ENCODE measurements around the gene MEIOB. TPM values are rescaled to one million over a fixed set of nuclear protein-coding genes. Genes with fewer than 3 reads are reported as not detected.

The MEIOB gene
- total RNA-seq, 3 donors from 2014 or later: not detected

DNA sequence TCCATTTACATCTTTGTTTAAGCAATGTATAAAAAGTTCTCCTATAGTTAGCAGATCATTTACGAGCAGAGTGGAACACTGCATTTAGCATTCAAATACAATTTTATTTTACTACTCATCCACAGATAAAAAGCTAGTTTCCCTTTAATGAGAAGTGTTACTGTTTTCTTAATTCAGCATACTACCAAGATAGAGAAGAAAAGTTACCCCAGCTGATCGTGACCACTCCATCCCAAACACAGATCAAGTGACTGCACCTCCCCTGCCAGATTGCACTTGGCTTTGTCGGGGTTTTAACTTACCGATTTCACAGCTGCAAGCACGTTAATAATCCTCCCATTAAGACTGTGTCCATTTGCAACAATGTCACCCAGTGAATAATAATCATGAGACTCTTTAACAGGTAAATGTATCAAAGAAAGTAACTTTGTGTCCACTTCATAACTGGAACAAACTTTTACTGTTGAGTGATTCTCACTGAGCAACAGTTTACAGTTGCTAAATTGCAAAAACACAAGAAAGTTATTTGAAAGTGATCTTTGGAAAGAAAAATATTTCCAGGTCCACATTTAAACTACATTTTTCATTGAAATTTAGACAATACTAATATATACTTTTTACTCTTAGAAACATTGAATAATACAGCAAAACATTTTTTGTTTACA, 14.4 kb downstream of the MEIOB start:
- Histone ChIP-seq H3K4me1 (ENCODE audit: low read depth) (no peaks in the 10 kb centered on the region), H3K36me3 (ENCODE audit: low read depth) (no peaks in the 10 kb centered on the region), H3K4me3 (no peak overlapping the region), H3K9me3 (no peaks in the 10 kb centered on the region)
- TF ChIP-seq, protein P1, sequence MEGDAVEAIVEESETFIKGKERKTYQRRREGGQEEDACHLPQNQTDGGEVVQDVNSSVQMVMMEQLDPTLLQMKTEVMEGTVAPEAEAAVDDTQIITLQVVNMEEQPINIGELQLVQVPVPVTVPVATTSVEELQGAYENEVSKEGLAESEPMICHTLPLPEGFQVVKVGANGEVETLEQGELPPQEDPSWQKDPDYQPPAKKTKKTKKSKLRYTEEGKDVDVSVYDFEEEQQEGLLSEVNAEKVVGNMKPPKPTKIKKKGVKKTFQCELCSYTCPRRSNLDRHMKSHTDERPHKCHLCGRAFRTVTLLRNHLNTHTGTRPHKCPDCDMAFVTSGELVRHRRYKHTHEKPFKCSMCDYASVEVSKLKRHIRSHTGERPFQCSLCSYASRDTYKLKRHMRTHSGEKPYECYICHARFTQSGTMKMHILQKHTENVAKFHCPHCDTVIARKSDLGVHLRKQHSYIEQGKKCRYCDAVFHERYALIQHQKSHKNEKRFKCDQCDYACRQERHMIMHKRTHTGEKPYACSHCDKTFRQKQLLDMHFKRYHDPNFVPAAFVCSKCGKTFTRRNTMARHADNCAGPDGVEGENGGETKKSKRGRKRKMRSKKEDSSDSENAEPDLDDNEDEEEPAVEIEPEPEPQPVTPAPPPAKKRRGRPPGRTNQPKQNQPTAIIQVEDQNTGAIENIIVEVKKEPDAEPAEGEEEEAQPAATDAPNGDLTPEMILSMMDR (IDR thresholded peaks at IDR 0.05): no peak
- intact Hi-C loops (cut with DNase I, micrococcal nuclease): no loop called here
- DNase-seq: no peak
- no peak for ATAC-seq

DNA sequence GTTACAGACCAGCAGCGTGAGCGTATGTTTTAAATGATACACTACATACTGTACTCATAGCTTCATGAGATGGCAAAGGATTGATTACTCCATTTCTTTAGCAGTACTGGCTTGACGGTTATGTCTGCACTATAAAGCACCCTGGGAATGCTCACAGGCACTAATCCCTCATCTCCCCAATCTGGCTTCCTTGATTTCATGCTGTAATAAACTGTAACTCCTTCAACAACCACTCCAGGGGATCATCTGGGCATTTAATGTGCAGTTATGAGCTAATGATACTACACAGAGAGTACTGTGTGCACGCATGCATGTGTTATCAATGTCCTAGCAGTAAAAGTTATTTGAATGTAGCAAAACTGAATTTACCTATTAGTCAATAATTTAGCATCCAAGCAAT, 20.2 kb downstream of the MEIOB start:
- H3K9me3 ChIP-seq: no peaks in the 10 kb centered on the region
- no peaks in the 10 kb centered on the region for H3K36me3 ChIP-seq (ENCODE audit: low read depth)
- no peak overlapping the region for H3K4me3 ChIP-seq
- TF ChIP-seq, protein P1 (IDR thresholded peaks at IDR 0.05): no peak
- H3K4me1 ChIP-seq (ENCODE audit: low read depth): no peaks in the 10 kb centered on the region
- ATAC-seq: no peak
- no peak for DNase-seq
- intact Hi-C loops (cut with DNase I, micrococcal nuclease): no loop called here

GRCh38 chr16:1850981-1851380, 21.0 kb downstream of the MEIOB start:
- intact Hi-C loops (cut with DNase I, micrococcal nuclease): no loop called here
- H3K4me3 ChIP-seq: no peak overlapping the region
- ATAC-seq (no peak), DNase-seq (no peak)
- H3K4me1 ChIP-seq (ENCODE audit: low read depth): no peaks in the 10 kb centered on the region
- H3K36me3 ChIP-seq (ENCODE audit: low read depth): no peaks in the 10 kb centered on the region
- TF ChIP-seq, protein P1 (IDR thresholded peaks at IDR 0.05): no peak
- H3K9me3 ChIP-seq: no peaks in the 10 kb centered on the region

DNA sequence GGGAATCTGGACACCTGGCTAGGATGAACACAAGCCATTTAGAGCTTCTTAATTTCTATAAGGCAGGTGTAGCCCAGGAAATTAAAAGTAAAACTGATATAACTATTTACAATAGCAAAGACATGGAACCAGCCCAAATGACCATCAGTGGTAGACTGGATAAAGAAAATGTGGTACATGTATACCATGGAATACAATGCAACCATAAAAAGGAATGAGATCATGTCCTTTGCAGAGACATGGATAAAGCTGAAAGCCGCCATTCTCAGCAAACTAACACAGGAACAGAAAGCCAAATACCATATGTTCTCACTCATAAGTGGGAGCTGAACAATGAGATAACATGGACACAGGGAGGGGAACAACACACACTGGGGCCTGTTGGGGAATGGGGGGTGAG, 25.5 kb downstream of the MEIOB start:
- TF ChIP-seq, protein P1 (IDR thresholded peaks at IDR 0.05): no peak
- Histone ChIP-seq H3K36me3 (ENCODE audit: low read depth) (no peaks in the 10 kb centered on the region), H3K4me1 (ENCODE audit: low read depth) (no peaks in the 10 kb centered on the region), H3K9me3 (no peaks in the 10 kb centered on the region), H3K4me3 (no peak overlapping the region)
- DNase-seq (no peak), ATAC-seq (no peak)
- intact Hi-C loops (cut with DNase I, micrococcal nuclease): no loop called here

DNA sequence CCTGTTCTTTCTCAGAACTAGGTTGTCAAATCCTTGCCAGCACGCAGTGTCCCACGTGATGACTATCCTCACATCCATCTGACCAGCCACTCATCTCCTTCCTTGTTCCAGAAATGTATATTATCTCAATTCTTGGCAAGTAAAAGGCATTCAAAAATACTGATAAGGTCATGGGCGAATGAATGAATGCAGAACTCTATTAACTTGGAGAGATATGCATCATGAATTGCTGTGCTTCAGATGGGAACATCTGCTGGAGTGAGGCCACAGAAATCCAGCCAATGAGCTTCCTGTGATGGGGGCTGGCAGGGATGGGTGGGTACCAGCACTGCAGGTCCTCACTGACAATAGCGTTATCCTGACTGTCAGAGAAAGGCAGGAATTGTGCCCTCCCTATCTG, 26.0 kb downstream of the MEIOB start:
- TF ChIP-seq, protein P1 (IDR thresholded peaks at IDR 0.05): no peak
- ATAC-seq (no peak), DNase-seq (no peak)
- Histone ChIP-seq H3K36me3 (ENCODE audit: low read depth) (no peaks in the 10 kb centered on the region), H3K4me3 (no peak overlapping the region), H3K9me3 (no peaks in the 10 kb centered on the region), H3K4me1 (ENCODE audit: low read depth) (no peaks in the 10 kb centered on the region)
- intact Hi-C loops (cut with DNase I, micrococcal nuclease): no loop called here

DNA sequence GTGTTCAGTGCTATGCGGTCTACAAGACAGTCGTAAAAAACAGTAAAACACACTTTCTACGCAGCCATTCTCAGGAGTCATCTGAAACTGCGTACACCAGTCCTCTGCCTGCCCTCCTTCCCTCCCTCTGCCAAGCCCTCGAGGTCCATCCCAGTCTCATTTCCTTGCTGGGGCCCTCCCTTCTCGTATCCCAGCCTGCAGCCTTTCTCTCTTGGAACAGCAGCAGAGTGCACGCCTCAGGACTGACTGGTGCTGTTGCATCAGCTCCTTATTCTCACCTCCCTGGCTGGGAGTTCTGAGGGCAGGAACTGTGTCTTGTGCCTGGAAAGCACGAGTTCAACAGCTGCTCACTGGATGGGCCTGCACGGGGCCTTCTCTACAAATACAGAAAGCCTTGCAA, 32.4 kb downstream of the MEIOB start:
- intact Hi-C loops (cut with DNase I, micrococcal nuclease): no loop called here
- H3K36me3 ChIP-seq (ENCODE audit: low read depth): no peaks in the 10 kb centered on the region
- H3K9me3 ChIP-seq: no peaks in the 10 kb centered on the region
- ATAC-seq (no peak), DNase-seq (no peak)
- H3K4me1 ChIP-seq (ENCODE audit: low read depth): no peaks in the 10 kb centered on the region
- no peak overlapping the region for H3K4me3 ChIP-seq
- TF ChIP-seq, protein P1 (IDR thresholded peaks at IDR 0.05): no peak
